HepG2 (cell line): Measurements from ENCODE around the gene AUTS2. TPM values are rescaled to one million over a fixed set of nuclear protein-coding genes. Genes with fewer than 3 reads are reported as not detected.

ENCODE experiments used
- ATAC-seq: fragments of 200-7000 bp; cut with Tn5 transposase; 3 replicates; pipeline ENCODE4 v1.9.1; 2020; ENCODE audit warnings: mild to moderate bottlenecking, moderate library complexity
- BruUV-seq: library from RNA; stranded (reverse); fragments of 400-500 nt; replicated peaks from 2 replicates; lab custom pipeline; 2021; lab: Mats Ljungman, UMichigan
- CTCF ChIA-PET: fragments of 300-600 bp; formaldehyde crosslinking; extraction: SDS; loops from one replicate; lab custom pipeline; 2021; ENCODE audit warnings: low total read pairs, inconsistent platforms, low intra/inter-chr PET ratio; lab: Yijun Ruan, JAX
- POLR2A ChIA-PET: fragments of 350-600 bp; sonication (Branson Sonifier 250); formaldehyde crosslinking; loops from one replicate; lab custom pipeline; 2020; ENCODE audit warnings: antibody characterized with exemption, inconsistent platforms; lab: Yijun Ruan, JAX
- DNase-seq: peaks from one replicate; pipeline ENCODE4 v3.0.0-alpha.2; 2015; ENCODE audit warnings: low spot score
- FAIRE-seq: peaks from 3 replicates; lab custom pipeline; 2011; peaks lifted over from hg19 to GRCh38; lab: Jason Lieb, UNC
- H2AFZ ChIP-seq: one replicate; pipeline ENCODE4 v1.6.1; 2011; ENCODE audit warnings: low read length, inconsistent platforms
- H3K27ac ChIP-seq: fragments of 300-600 bp; 3 replicates; pipeline ENCODE4 v1.8.0; 2011; ENCODE audit warnings: mixed run types, mild to moderate bottlenecking, mixed read lengths, low read length, inconsistent platforms; ENCODE audit not compliant: insufficient read depth; ENCODE audit errors: extremely low read length
- H3K27me3 ChIP-seq, 2 experiments: fragments of 200-600 bp in 1 of 2; 2 replicates in 1 of 2; 3 replicates in 1 of 2; pipeline versions ENCODE4 v1.6.0 to v1.8.0; 2011; ENCODE audit warnings: low read length in 2 of 2, mild to moderate bottlenecking in 2 of 2, moderate library complexity in 2 of 2, inconsistent platforms in 1 of 2; ENCODE audit not compliant: insufficient read depth in 2 of 2, control insufficient read depth in 1 of 2
- H3K36me3 ChIP-seq, 2 experiments: fragments of 200-600 bp in 1 of 2; replicated peaks in 1 of 2; 2 replicates in 1 of 2; 3 replicates in 1 of 2; pipeline versions ENCODE4 v1.5.1 to v1.8.0; 2011; ENCODE audit warnings: low read length in 2 of 2, inconsistent platforms in 1 of 2; ENCODE audit not compliant: insufficient read depth in 2 of 2, control insufficient read depth in 1 of 2
- H3K4me1 ChIP-seq: 2 replicates; pipeline ENCODE4 v1.5.1; 2012; ENCODE audit warnings: low read length, inconsistent platforms; ENCODE audit not compliant: insufficient read depth
- H3K4me2 ChIP-seq: 2 replicates; pipeline ENCODE4 v1.6.0; 2011; ENCODE audit warnings: low read depth, low read length, inconsistent platforms
- H3K4me3 ChIP-seq, 3 experiments: fragments of 200-600 bp in 1 of 3; sonication (generic), shearing (Covaris generic) in 1 of 3; replicated peaks in 1 of 3; 2 replicates each; pipeline ENCODE4 v1.5.1; 2011 to 2016; ENCODE audit warnings: low read length in 3 of 3, inconsistent platforms in 2 of 3, low read depth in 2 of 3, mild to moderate bottlenecking in 2 of 3, control low read depth in 1 of 3, mixed read lengths in 1 of 3; ENCODE audit not compliant: insufficient read depth in 1 of 3
- H3K79me2 ChIP-seq: one replicate; pipeline ENCODE4 v1.6.1; 2011; ENCODE audit warnings: low read length, inconsistent platforms; ENCODE audit not compliant: insufficient read depth
- H3K9ac ChIP-seq: 2 replicates; pipeline ENCODE4 v1.6.0; 2011; ENCODE audit warnings: mild to moderate bottlenecking, low read depth, low read length, inconsistent platforms; ENCODE audit not compliant: insufficient read depth
- H3K9me3 ChIP-seq: 2 replicates; pipeline ENCODE4 v1.5.1; 2012; ENCODE audit warnings: mild to moderate bottlenecking, low read length
- H4K20me1 ChIP-seq: 2 replicates; pipeline ENCODE4 v1.6.0; 2011; ENCODE audit warnings: inconsistent platforms, mild to moderate bottlenecking, low read length, moderate library complexity; ENCODE audit not compliant: insufficient read depth
- CENPT ChIP-seq: sonication (generic); formaldehyde crosslinking; IDR thresholded peaks from 2 replicates; pipeline ENCODE4 v1.8.0; 2022; ENCODE audit warnings: low read depth, mild to moderate bottlenecking, moderate library complexity, missing genetic modification reagents
- RXRA ChIP-seq: sonication (generic); formaldehyde crosslinking; IDR thresholded peaks from 2 replicates; pipeline ENCODE4 v1.5.1; 2020; ENCODE audit warnings: missing genetic modification reagents
- TMF1 ChIP-seq: sonication (generic); formaldehyde crosslinking; IDR thresholded peaks from 2 replicates; pipeline ENCODE4 v1.8.1; 2022; ENCODE audit warnings: low read depth, missing genetic modification reagents
- ZNF768 ChIP-seq: sonication (generic); formaldehyde crosslinking; IDR thresholded peaks from 2 replicates; pipeline ENCODE4 v1.4.0; 2020; ENCODE audit warnings: missing genetic modification reagents
- WGBS: methylation state at CpG from one replicate; pipeline ENCODE4 v1.1.6; 2017; ENCODE audit warnings: low lambda C conversion rate; 5-methylcytosine and 5-hydroxymethylcytosine counted together
- in situ Hi-C: cut with HindIII; loops from 2 replicates; pipeline ENCODE4 v1.10.0; 2017; ENCODE audit warnings: low pct_unique_long_range_greater_than_20kb; ENCODE audit not compliant: extremely low pct_ligation_motif_present
- intact Hi-C: fragments of 100-400 bp; cut with micrococcal nuclease; formaldehyde crosslinking; loops from one replicate; pipeline ENCODE4 v1.10.0; 2022; ENCODE audit not compliant: unreplicated experiment
- polyA plus RNA-seq, 8 experiments: library from polyadenylated mRNA; depleted of rRNA in 3 of 8; stranded (reverse) in 7 of 8; unstranded in 1 of 8; fragments of >200 nt; fragmentation: Illumina TruSeq in 4 of 8; extraction: Trizol in 4 of 8; gene quantifications; 2 replicates each; pipeline versions ENCODE4 v1.2.1 to v1.2.3, GENCODE V29; 2011 to 2016; ENCODE audit warnings: low read depth in 4 of 8, missing spikeins in 1 of 8, mixed read lengths in 1 of 8; ENCODE audit not compliant: insufficient read depth in 1 of 8
- total RNA-seq, 5 experiments: library from RNA; depleted of rRNA; stranded (reverse); fragments of >200 nt; fragmentation: Illumina TruSeq; extraction: Trizol; gene quantifications; 2 replicates each; pipeline ENCODE4 v1.2.3, GENCODE V29; 2016; ENCODE audit warnings: low read depth in 1 of 5
- TF ChIP-seq, protein P1 (sequence below): sonication (generic); formaldehyde crosslinking; IDR thresholded peaks from 2 replicates; pipeline ENCODE4 v1.4.0; 2020; ENCODE audit warnings: missing genetic modification reagents

The AUTS2 gene
- total and polyA plus RNA-seq, 2 of the 13 experiments (the other 11 are each of a cell fraction or from before 2014, with no cell fraction given) = 0.38 TPM; not detected in 1

DNA sequence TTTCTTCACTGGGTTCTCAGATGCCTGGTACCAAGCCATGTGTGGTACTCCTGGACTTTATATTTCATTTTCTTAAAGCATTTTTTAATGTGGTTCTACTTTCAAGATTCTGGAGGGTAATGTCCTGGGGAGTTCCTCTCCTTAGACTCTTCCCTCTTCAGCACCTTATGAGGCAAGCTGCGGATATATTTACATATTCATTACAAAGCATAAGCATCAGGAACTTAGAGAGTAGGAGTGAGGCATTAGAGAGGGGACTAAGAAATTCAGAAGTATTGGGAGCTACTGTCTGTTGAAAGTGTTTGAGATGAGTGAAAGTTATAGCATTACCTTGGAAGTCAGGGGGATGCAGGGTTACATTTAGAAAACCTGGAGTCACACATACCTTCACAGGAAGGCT is 20.8 kb downstream of the AUTS2 start (continued):
- TF ChIP-seq TMF1 (CRISPR knock-in tag) = no peak

DNA sequence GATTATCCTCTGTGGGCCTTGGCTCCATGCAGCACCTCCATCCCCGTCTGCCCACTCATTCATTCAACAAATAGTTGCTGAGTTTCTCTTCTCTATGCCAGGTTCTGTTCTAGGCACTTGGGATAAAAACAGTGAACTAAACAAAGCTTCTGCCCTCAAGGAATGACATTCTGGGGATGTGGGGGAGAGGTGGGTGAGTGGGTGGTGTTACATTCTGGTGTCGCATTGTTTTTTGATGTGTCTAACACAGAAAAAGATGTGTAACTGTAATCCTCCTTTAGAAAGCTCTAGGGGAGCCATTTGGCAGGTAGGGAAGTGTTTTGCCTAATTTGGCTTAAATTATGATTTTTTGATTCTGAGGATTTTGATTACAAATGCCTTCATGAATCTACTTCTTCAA is 21.4 kb downstream of the AUTS2 start:
- ATAC-seq = no peak
- H3K4me1 ChIP-seq = peaks cover 7% of the 10 kb centered on the region; the same call in 1 of the 2 replicates
- intact Hi-C loops (no loop called here), in situ Hi-C loops (no loop called here)
- H4K20me1 ChIP-seq = no peaks in the 10 kb centered on the region
- FAIRE-seq = no peak
- no peak overlapping the region for H3K4me2 ChIP-seq
- 38% methylated on average over 2 of the region's 2 CpGs for WGBS
- no peak for DNase-seq
- TF ChIP-seq, protein P1, sequence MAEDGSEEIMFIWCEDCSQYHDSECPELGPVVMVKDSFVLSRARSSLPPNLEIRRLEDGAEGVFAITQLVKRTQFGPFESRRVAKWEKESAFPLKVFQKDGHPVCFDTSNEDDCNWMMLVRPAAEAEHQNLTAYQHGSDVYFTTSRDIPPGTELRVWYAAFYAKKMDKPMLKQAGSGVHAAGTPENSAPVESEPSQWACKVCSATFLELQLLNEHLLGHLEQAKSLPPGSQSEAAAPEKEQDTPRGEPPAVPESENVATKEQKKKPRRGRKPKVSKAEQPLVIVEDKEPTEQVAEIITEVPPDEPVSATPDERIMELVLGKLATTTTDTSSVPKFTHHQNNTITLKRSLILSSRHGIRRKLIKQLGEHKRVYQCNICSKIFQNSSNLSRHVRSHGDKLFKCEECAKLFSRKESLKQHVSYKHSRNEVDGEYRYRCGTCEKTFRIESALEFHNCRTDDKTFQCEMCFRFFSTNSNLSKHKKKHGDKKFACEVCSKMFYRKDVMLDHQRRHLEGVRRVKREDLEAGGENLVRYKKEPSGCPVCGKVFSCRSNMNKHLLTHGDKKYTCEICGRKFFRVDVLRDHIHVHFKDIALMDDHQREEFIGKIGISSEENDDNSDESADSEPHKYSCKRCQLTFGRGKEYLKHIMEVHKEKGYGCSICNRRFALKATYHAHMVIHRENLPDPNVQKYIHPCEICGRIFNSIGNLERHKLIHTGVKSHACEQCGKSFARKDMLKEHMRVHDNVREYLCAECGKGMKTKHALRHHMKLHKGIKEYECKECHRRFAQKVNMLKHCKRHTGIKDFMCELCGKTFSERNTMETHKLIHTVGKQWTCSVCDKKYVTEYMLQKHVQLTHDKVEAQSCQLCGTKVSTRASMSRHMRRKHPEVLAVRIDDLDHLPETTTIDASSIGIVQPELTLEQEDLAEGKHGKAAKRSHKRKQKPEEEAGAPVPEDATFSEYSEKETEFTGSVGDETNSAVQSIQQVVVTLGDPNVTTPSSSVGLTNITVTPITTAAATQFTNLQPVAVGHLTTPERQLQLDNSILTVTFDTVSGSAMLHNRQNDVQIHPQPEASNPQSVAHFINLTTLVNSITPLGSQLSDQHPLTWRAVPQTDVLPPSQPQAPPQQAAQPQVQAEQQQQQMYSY = no peak
- TF ChIP-seq ZNF768 (CRISPR knock-in tag) = no peak
- TF ChIP-seq RXRA (CRISPR knock-in tag) = no peak
- TF ChIP-seq CENPT (CRISPR knock-in tag) = no peak
- no peak overlapping the region for H3K27ac ChIP-seq
- no peaks in the 10 kb centered on the region for H3K9me3 ChIP-seq
- BruUV-seq = no TSS peak
- no peak overlapping the region for H3K4me3 ChIP-seq
- H3K79me2 ChIP-seq = no peaks in the 10 kb centered on the region
- ChIA-PET CTCF (no interaction called here), POLR2A (no interaction called here)
- H3K36me3 ChIP-seq = no peaks in the 10 kb centered on the region
- H3K9ac ChIP-seq = no peak overlapping the region
- no peak overlapping the region for H2AFZ ChIP-seq
- H3K27me3 ChIP-seq = no peaks in the 10 kb centered on the region
